Panc1 (cell line): ENCODE data around the gene JAG1. TPM values are rescaled to one million over a fixed set of nuclear protein-coding genes. Genes with fewer than 3 reads are reported as not detected.

Experiments used
- ATAC-seq: fragments of 200-7000 bp; cut with Tn5 transposase; 2 replicates; pipeline ENCODE4 v1.9.1; 2020; ENCODE audit warnings: mild to moderate bottlenecking, moderate library complexity
- BruUV-seq: library from RNA; stranded (reverse); fragments of 400-500 nt; replicated peaks from 2 replicates; lab custom pipeline; 2021; lab: Mats Ljungman, UMichigan
- CTCF ChIA-PET: fragments of 300-600 bp; sonication (Branson Sonifier 250); formaldehyde crosslinking; loops from one replicate; lab custom pipeline; 2022; ENCODE audit warnings: antibody characterized with exemption; lab: Charles Lee
- POLR2A ChIA-PET: fragments of 300-600 bp; sonication (Branson Sonifier 250); formaldehyde crosslinking; loops from one replicate; lab custom pipeline; 2022; ENCODE audit warnings: antibody characterized with exemption; lab: Charles Lee
- DNase-seq: peaks from one replicate; pipeline ENCODE4 v3.0.0-alpha.2; 2010; ENCODE audit warnings: low read depth, low spot score
- H3K27ac ChIP-seq: 2 replicates; pipeline ENCODE4 v1.5.1; 2011; ENCODE audit warnings: mild to moderate bottlenecking, low read length, inconsistent platforms
- H3K27me3 ChIP-seq: fragments of 200-500 bp; sonication (Bioruptor generic); 2 replicates; pipeline ENCODE4 v1.6.0; 2014; ENCODE audit warnings: low read length, inconsistent platforms; ENCODE audit not compliant: control insufficient read depth, insufficient read depth
- H3K36me3 ChIP-seq: fragments of 200-500 bp; sonication (Bioruptor generic); 2 replicates; pipeline ENCODE4 v1.5.1; 2014; ENCODE audit warnings: inconsistent platforms, mild to moderate bottlenecking, low read length, moderate library complexity; ENCODE audit not compliant: control insufficient read depth, insufficient read depth
- H3K4me1 ChIP-seq: 2 replicates; pipeline ENCODE4 v1.5.1; 2011; ENCODE audit warnings: inconsistent platforms, mild to moderate bottlenecking, low read length, moderate library complexity; ENCODE audit not compliant: control insufficient read depth, insufficient read depth
- H3K4me3 ChIP-seq, 2 experiments: 2 replicates each; pipeline ENCODE4 v1.5.1; 2011 to 2012; ENCODE audit warnings: low read depth in 2 of 2, low read length in 2 of 2, mild to moderate bottlenecking in 2 of 2, inconsistent platforms in 1 of 2, moderate library complexity in 1 of 2
- H3K9me3 ChIP-seq: fragments of 200-500 bp; sonication (Bioruptor generic); 2 replicates; pipeline ENCODE4 v1.5.1; 2014; ENCODE audit warnings: low read depth, mild to moderate bottlenecking, inconsistent platforms, low read length, moderate library complexity; ENCODE audit not compliant: control insufficient read depth, insufficient read depth
- CTCF ChIP-seq: fragments of 450-650 bp; IDR thresholded peaks from 2 replicates; pipeline ENCODE4 v1.5.1; 2017; ENCODE audit warnings: mild to moderate bottlenecking
- POLR2AphosphoS5 ChIP-seq: IDR thresholded peaks from 2 replicates; pipeline ENCODE4 v1.6.1; 2012; ENCODE audit warnings: mild to moderate bottlenecking, low read depth, low read length, moderate library complexity
- REST ChIP-seq, 2 experiments: IDR thresholded peaks; 2 replicates each; pipeline ENCODE4 v1.6.1; 2011 to 2012; ENCODE audit warnings: low read depth in 2 of 2, control low read depth in 1 of 2, low read length in 1 of 2, mild to moderate bottlenecking in 1 of 2, moderate library complexity in 1 of 2; ENCODE audit not compliant: insufficient read depth in 1 of 2
- SIN3A ChIP-seq: IDR thresholded peaks from 2 replicates; pipeline ENCODE4 v1.6.1; 2012; ENCODE audit warnings: low read depth, mild to moderate bottlenecking, low read length, moderate library complexity, borderline replicate concordance; ENCODE audit not compliant: insufficient read depth
- TCF7L2 ChIP-seq: IDR thresholded peaks from 2 replicates; pipeline ENCODE4 v1.6.1; 2011; ENCODE audit warnings: mild to moderate bottlenecking, low read depth, low read length, inconsistent platforms
- in situ Hi-C: cut with HindIII; loops from 2 replicates; pipeline ENCODE4 v1.10.0; 2016; ENCODE audit warnings: low sequenced_read_pairs, low pct_unique_long_range_greater_than_20kb
- intact Hi-C: fragments of 100-400 bp; cut with micrococcal nuclease; formaldehyde crosslinking; loops from one replicate; pipeline ENCODE4 v1.10.0; 2022; ENCODE audit not compliant: unreplicated experiment
- total RNA-seq: library from RNA; stranded (reverse); gene quantifications from one replicate; pipeline ENCODE4 v1.2.1, GENCODE V29; 2021; ENCODE audit not compliant: unreplicated experiment

Gene JAG1
- total RNA-seq, 1 experiment from 2014 or later: 21.2 TPM

- Histone ChIP-seq H3K9me3 (no peaks in the 10 kb centered on the region), H3K4me3 (no peak overlapping the region), H3K27ac (no peak overlapping the region), H3K27me3 (no peaks in the 10 kb centered on the region), H3K4me1 (no peaks in the 10 kb centered on the region), H3K36me3 (peaks cover 10% of the 10 kb centered on the region)
- ATAC-seq (no peak), DNase-seq (no peak)
- no peak for TF ChIP-seq SIN3A
- TF ChIP-seq REST (IDR thresholded peaks at IDR 0.05; ENCODE audit: insufficient read depth in 1 of 2, low read depth in 2 of 2, low read length in 1 of 2): no peak
- no peak for TF ChIP-seq POLR2AphosphoS5
- no peak for TF ChIP-seq CTCF
- TF ChIP-seq TCF7L2: no peak
- CTCF ChIA-PET: no interaction called here
- BruUV-seq: no TSS peak
- POLR2A ChIA-PET: no interaction called here
- intact Hi-C loops: no loop called here
- in situ Hi-C loops: no loop called here
These were observed 39.0 kb downstream of the JAG1 start for GRCh38 chr20:10634683-10635411.

- no peak for DNase-seq
- Histone ChIP-seq H3K4me3 (no peak overlapping the region), H3K36me3 (peaks cover 9% of the 10 kb centered on the region), H3K27me3 (no peaks in the 10 kb centered on the region), H3K9me3 (no peaks in the 10 kb centered on the region), H3K4me1 (no peaks in the 10 kb centered on the region), H3K27ac (no peak overlapping the region)
- intact Hi-C loops (no loop called here), in situ Hi-C loops (no loop called here)
- CTCF ChIA-PET: no interaction called here
- BruUV-seq: no TSS peak
- POLR2A ChIA-PET: no interaction called here
- TF ChIP-seq POLR2AphosphoS5 (no peak), TCF7L2 (no peak), SIN3A (no peak)
- no peak for ATAC-seq
These were observed 39.6 kb downstream of the JAG1 start for GRCh38 chr20:10634211-10634610.

- Histone ChIP-seq H3K36me3 (peaks cover 6% of the 10 kb centered on the region), H3K9me3 (no peaks in the 10 kb centered on the region), H3K27me3 (no peaks in the 10 kb centered on the region), H3K4me1 (no peaks in the 10 kb centered on the region), H3K27ac (no peak overlapping the region), H3K4me3 (no peak overlapping the region)
- DNase-seq (no peak), ATAC-seq (no peak)
- in situ Hi-C loops (no loop called here), intact Hi-C loops (no loop called here)
- ChIA-PET POLR2A (no interaction called here), CTCF (no interaction called here)
- TF ChIP-seq TCF7L2 (no peak), CTCF (no peak), REST (IDR thresholded peaks at IDR 0.05; ENCODE audit: insufficient read depth in 1 of 2, low read depth in 2 of 2, low read length in 1 of 2) (no peak), SIN3A (no peak), POLR2AphosphoS5 (no peak)
- BruUV-seq: no TSS peak
These were observed 40.1 kb downstream of the JAG1 start for GRCh38 chr20:10633718-10634117.
